Subcutaneous adipose tissue (tissue), 4 donors: Measurements from ENCODE around the gene NELFA. TPM values are rescaled to one million over a fixed set of nuclear protein-coding genes. Genes with fewer than 3 reads are reported as not detected.

Source experiments
- CTCF ChIP-seq: fragments of 450-650 bp; IDR thresholded peaks from one replicate; pipeline ENCODE4 v1.5.1; 2016; ENCODE audit warnings: low read depth, mild to moderate bottlenecking, control low read depth, antibody characterized with exemption, moderate library complexity
- total RNA-seq, 4 donors: library from RNA; depleted of rRNA; stranded (reverse); fragments of >200 nt; gene quantifications; one replicate each; pipeline ENCODE4 v1.1.0, GENCODE V29; 2016

NELFA gene
- total RNA-seq, 4 donors from 2014 or later, result 7.8 to 30.5 (median 16.3) TPM

DNA sequence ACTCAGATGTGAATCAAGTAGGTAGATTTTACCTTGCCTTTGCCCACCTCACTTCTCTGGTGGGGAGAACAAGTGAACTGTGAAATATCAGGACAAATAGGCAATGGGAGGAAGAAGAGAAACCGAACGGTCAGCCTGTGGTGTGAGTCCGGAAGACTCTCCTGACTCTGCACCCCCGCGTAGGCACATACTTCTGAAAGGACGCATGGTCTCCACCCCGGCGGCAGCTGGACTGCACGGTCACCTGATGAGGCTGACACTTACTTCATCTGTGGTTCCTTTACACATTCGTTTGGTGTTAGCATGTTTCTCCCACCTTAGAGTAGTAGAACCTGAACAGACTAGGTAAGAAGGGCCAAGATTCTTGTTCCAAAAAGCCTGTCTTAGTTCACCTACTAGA, 58.4 kb downstream of the NELFA start:
- no peak for TF ChIP-seq CTCF

DNA sequence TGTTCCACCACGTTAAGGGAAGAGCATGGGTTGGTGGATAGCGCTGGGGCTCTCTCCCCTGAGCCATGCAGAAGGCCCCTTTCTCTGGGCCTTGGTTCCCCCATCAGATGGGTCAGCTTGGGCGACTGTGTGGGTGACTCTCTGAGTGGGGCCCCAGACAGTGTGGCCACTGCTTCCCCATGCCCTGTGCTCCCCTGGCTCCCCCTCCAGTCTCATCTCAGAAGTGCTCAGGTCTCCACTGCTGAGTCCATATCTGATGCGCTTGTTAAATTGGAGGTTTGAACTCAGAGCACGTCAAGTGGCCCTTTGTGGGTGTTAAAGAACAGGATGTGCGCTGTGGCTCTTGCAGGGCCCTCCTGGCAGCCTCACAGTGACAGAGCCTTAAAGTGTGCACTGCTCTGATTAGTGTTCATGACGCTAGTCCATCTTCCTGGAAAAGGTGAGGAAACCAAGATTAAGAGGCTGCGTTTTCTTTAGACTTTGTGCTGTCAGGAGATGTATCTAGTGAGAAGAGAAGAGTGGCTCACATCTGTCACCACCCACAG, 59.8 kb downstream of the NELFA start:
- TF ChIP-seq CTCF, result no peak

- TF ChIP-seq CTCF, result no peak
Measured at GRCh38 chr4:1948232-1948631, 60.5 kb downstream of the NELFA start.

GRCh38 chr4:1945912-1946311, 62.9 kb downstream of the NELFA start:
- no peak for TF ChIP-seq CTCF

GRCh38 chr4:1945124-1945895, 63.5 kb downstream of the NELFA start:
- no peak for TF ChIP-seq CTCF

DNA sequence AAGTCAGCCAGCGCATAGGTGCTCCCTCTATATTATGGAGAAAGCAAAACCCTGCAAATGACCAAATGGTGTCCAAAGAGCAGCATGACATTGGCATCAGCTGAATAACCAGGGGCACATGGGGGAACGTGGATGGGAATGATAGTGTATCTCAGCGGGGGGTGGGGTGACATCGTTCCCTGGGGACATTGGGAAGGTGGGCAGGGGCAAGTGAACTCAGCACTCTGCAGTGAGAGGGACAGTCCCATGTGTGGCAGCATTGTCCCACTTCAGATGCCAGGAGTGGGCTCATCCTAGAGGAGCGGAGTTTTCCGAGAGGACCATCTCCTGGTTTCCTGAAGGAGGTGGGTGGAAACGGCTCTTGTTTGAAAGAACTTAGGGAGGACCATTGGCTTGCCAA, 64.8 kb downstream of the NELFA start:
- no peak for TF ChIP-seq CTCF

- no peak for TF ChIP-seq CTCF
Measured at GRCh38 chr4:1940566-1940965, 68.2 kb downstream of the NELFA start.
